Lung (tissue), 12 donors: ENCODE data around the gene CFAP65. TPM values are rescaled to one million over a fixed set of nuclear protein-coding genes. Genes with fewer than 3 reads are reported as not detected.

Experiments used
- ATAC-seq: fragments of 200-7000 bp; cut with Tn5 transposase; one replicate; pipeline ENCODE4 v1.9.1; 2020; ENCODE audit warnings: moderate number of reproducible peaks; ENCODE audit not compliant: insufficient read depth, low FRiP score
- DNase-seq, 3 donors: peaks; one replicate each; pipeline ENCODE4 v3.0.0-alpha.2; 2013 to 2017
- H3K27ac ChIP-seq, 2 donors: one replicate each; pipeline ENCODE4 v1.5.1; 2013; ENCODE audit warnings: mild to moderate bottlenecking in 2 of 2, moderate library complexity in 2 of 2, control low read depth in 1 of 2, inconsistent platforms in 1 of 2, low read depth in 1 of 2, low read length in 1 of 2
- H3K27me3 ChIP-seq, 3 donors: one replicate each; pipeline ENCODE4 v1.5.1; 2013; ENCODE audit warnings: low read length in 2 of 3; ENCODE audit not compliant: control insufficient read depth in 3 of 3, insufficient read depth in 3 of 3
- H3K36me3 ChIP-seq, 4 donors: one replicate each; pipeline ENCODE4 v1.5.1; 2013; ENCODE audit warnings: low read length in 4 of 4, mild to moderate bottlenecking in 1 of 4, moderate library complexity in 1 of 4; ENCODE audit not compliant: control insufficient read depth in 4 of 4, insufficient read depth in 4 of 4
- H3K4me1 ChIP-seq, 5 donors: one replicate each; pipeline ENCODE4 v1.5.1; 2013; ENCODE audit warnings: low read length in 5 of 5, mild to moderate bottlenecking in 2 of 5, moderate library complexity in 1 of 5; ENCODE audit not compliant: control insufficient read depth in 5 of 5, insufficient read depth in 5 of 5
- H3K4me3 ChIP-seq: one replicate; pipeline ENCODE4 v1.5.1; 2013; ENCODE audit warnings: mild to moderate bottlenecking, control low read depth, moderate library complexity
- H3K9ac ChIP-seq, 2 donors: one replicate each; pipeline ENCODE4 v1.5.1; 2013; ENCODE audit warnings: low read length in 2 of 2, control low read depth in 1 of 2; ENCODE audit not compliant: insufficient read depth in 1 of 2
- H3K9me3 ChIP-seq, 4 donors: one replicate each; pipeline ENCODE4 v1.5.1; 2013; ENCODE audit warnings: low read length in 3 of 4, mild to moderate bottlenecking in 1 of 4, moderate library complexity in 1 of 4; ENCODE audit not compliant: control insufficient read depth in 4 of 4, insufficient read depth in 3 of 4
- CTCF ChIP-seq: IDR thresholded peaks from 2 replicates; pipeline ENCODE4 v1.5.1; 2012; ENCODE audit warnings: mild to moderate bottlenecking; ENCODE audit errors: control extremely low read depth, extremely low read depth
- WGBS, 2 donors: extraction: QIAGEN DNeasy Blood & Tissue Kit; methylation state at CpG; one replicate each; pipeline ENCODE4 v1.1.7; 2013; 5-methylcytosine and 5-hydroxymethylcytosine counted together
- polyA plus RNA-seq, 2 donors: library from polyadenylated mRNA; stranded (reverse); fragments of 200-250 nt; gene quantifications; one replicate each; pipeline ENCODE4 v1.2.1, GENCODE V29; 2013
- total RNA-seq, 2 donors: library from RNA; depleted of rRNA in 1 of 2; stranded (reverse); fragments of >200 nt in 1 of 2; gene quantifications; one replicate each; pipeline ENCODE4 v1.2.1, GENCODE V29; 2014 to 2021
- donor health status: control.
- donor health status: control.
- donor health status: Bipolar disorder and iron deficiency.
- donor health status: healthy.
- donor health status: DM: yes; HTN: yes; CAD: no.

CFAP65 gene
- total and polyA plus RNA-seq, 4 donors: 3.9 to 16.5 (median 8.1) TPM

GRCh38 chr2:218975060-218975777 is 66.1 kb downstream of the CFAP65 start:
- ATAC-seq (no peak), DNase-seq (no peak)
- peaks cover 11 to 61% (median 46%) of the 10 kb centered on the region in 3 donors for H3K27me3 ChIP-seq
- H3K4me1 ChIP-seq: peaks cover 0 to 3% (median 0%) of the 10 kb centered on the region in 5 donors
- H3K9ac ChIP-seq: no peak overlapping the region
- H3K36me3 ChIP-seq: no peaks in the 10 kb centered on the region
- H3K9me3 ChIP-seq: peaks cover 0 to 5% (median 0%) of the 10 kb centered on the region in 4 donors
- H3K27ac ChIP-seq: no peak overlapping the region
- TF ChIP-seq CTCF: no peak
- WGBS, 2 donors: 61 to 74% methylated on average over 4 of the region's 4 CpGs
- H3K4me3 ChIP-seq: no peak overlapping the region

- WGBS, 2 donors: 25 to 54% methylated on average over 1 of the region's 1 CpG
- H3K27me3 ChIP-seq: peaks cover 11 to 31% (median 16%) of the 10 kb centered on the region in 3 donors
These were observed 70.4 kb downstream of the CFAP65 start for GRCh38 chr2:218970894-218971293.

DNA sequence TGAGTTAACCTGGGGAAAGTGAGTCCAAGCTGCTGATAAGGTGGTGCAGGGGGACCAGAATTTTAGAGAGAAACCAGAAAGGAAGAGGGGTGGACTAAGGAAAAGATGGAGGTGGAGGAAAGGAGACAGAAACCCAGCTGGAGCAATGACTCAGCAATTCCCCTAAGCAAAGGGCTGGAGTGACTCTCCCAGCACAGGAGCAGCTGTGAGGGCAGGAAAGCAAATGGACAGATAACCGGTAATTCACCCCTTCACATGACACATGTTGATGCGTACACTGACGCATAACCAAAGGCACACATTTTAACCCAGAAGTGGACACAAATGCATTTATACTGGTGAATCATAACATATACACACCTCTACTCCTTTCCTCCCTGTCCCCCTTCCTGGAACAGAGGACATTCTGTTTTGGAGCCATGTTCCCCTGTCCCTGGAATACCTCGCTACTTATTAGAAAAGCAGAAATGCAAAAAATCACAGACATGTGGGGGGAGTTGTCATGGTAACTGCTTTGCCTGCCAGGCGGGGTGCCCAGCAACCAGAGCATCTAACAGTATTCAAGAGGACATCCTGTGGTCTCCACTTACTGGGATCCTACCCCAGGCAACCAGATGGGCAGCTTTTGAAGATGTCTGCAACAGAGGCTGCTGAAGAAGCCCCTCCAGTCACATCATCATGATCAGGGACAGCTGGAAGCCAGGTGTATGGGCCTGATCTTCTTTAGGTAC is 77.1 kb downstream of the CFAP65 start:
- Histone ChIP-seq H3K4me3 (no peak overlapping the region), H3K9me3 (peaks cover 0 to 5% (median 0%) of the 10 kb centered on the region in 4 donors), H3K9ac (no peak overlapping the region), H3K27ac (no peak overlapping the region), H3K27me3 (peaks cover 38 to 45% (median 39%) of the 10 kb centered on the region in 3 donors), H3K36me3 (no peaks in the 10 kb centered on the region), H3K4me1 (peaks cover 0 to 14% (median 0%) of the 10 kb centered on the region in 5 donors)
- no peak for TF ChIP-seq CTCF
- no peak for DNase-seq
- ATAC-seq: no peak
- WGBS, 2 donors: 34 to 45% methylated on average over 5 of the region's 5 CpGs

More at GRCh38 chr2:218970894-218971293, 70.4 kb downstream of the CFAP65 start:
- DNase-seq (no peak), ATAC-seq (no peak)
- H3K9ac ChIP-seq: no peak overlapping the region
- no peak for TF ChIP-seq CTCF
- no peaks in the 10 kb centered on the region for H3K36me3 ChIP-seq
- H3K27ac ChIP-seq: no peak overlapping the region
- H3K4me1 ChIP-seq: no peaks in the 10 kb centered on the region
- no peak overlapping the region for H3K4me3 ChIP-seq
- peaks cover 0 to 5% (median 0%) of the 10 kb centered on the region in 4 donors for H3K9me3 ChIP-seq
